Measurements from ENCODE around the gene GRAMD2B. TPM values are rescaled to one million over a fixed set of nuclear protein-coding genes. Genes with fewer than 3 reads are reported as not detected.

The GRAMD2B gene
- total and polyA plus RNA-seq, 2 experiments from 2014 or later = 18.9 to 32.5 TPM

DNA sequence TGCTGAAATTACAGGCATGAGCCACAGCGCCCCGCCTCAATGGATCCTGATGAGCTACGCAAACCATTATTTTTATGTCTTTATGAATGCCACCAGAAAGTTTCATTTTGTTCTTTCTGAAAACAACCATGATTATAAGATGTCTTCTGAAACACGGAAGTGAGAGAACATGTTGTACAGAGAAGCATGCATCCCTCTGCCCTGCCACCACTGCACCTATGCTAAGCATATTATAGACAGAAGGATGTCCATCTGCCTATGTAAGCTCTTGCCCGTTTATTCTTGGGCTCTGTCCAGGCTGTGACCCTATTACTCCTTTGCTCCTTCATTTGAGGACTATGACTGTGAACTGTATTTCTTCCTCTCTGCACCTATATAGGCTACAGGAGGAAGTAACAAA, 74.3 kb downstream of the GRAMD2B start:
- TF ChIP-seq EZH2phosphoT487 (IDR thresholded peaks at IDR 0.05; ENCODE audit: low read depth, severe bottlenecking, unreplicated experiment) = no peak
- TF ChIP-seq CTCF (IDR thresholded peaks at IDR 0.05; ENCODE audit: poor library complexity) = no peak
- no peak for TF ChIP-seq EZH2 (IDR thresholded peaks at IDR 0.05; ENCODE audit: borderline replicate concordance)
- Histone ChIP-seq H3K27ac (no peak overlapping the region), H4K20me1 (ENCODE audit: insufficient read depth, poor library complexity, severe bottlenecking) (no peaks in the 10 kb centered on the region), H3K36me3 (replicated peaks; ENCODE audit: insufficient read depth, low read depth) (no peaks in the 10 kb centered on the region), H3K9me2 (replicated peaks; ENCODE audit: insufficient read depth) (no peaks in the 10 kb centered on the region), H2AFZ (no peak overlapping the region), H3K4me1 (ENCODE audit: insufficient read depth) (no peaks in the 10 kb centered on the region), H3K79me2 (no peaks in the 10 kb centered on the region), H3K4me2 (no peak overlapping the region), H3K9me3 (ENCODE audit: low read depth) (no peaks in the 10 kb centered on the region), H3K4me3 (no peak overlapping the region), H3K27me3 (no peaks in the 10 kb centered on the region)
- WGBS (ENCODE audit: low lambda C conversion rate, missing lambda C conversion rate) = 93% methylated on average over 5 of the region's 5 CpGs
- DNase-seq (ENCODE audit: low spot score) = no peak

DNA sequence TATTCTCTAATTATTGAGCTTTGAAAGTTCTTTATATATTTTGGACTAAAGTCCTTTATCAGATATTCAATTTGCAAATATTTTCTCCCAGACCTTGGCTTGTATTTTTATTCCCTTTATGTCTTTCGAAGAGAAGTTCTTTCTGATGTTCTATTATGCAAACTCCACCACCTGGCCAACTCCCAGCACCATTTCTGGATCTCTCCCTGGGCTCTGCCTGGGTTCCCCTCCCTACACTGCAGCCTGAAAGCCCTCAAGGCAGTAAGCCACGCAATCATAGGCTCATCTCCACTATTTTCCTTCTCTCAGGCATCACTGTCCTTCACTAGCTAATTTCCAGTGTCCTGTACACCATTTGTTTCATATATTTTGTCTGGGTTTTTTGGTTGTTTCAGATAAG, 76.1 kb downstream of the GRAMD2B start:
- no peak overlapping the region for H3K4me3 ChIP-seq
- H3K9me2 ChIP-seq (replicated peaks; ENCODE audit: insufficient read depth) = no peaks in the 10 kb centered on the region
- H3K9me3 ChIP-seq (ENCODE audit: low read depth) = no peaks in the 10 kb centered on the region
- no peak overlapping the region for H3K27ac ChIP-seq
- no peaks in the 10 kb centered on the region for H3K36me3 ChIP-seq (replicated peaks; ENCODE audit: insufficient read depth, low read depth)
- no peak overlapping the region for H3K4me2 ChIP-seq
- TF ChIP-seq CTCF (IDR thresholded peaks at IDR 0.05; ENCODE audit: poor library complexity) (no peak), EZH2 (IDR thresholded peaks at IDR 0.05; ENCODE audit: borderline replicate concordance) (no peak), EZH2phosphoT487 (IDR thresholded peaks at IDR 0.05; ENCODE audit: low read depth, severe bottlenecking, unreplicated experiment) (no peak)
- H2AFZ ChIP-seq = no peak overlapping the region
- H3K27me3 ChIP-seq = no peaks in the 10 kb centered on the region
- H4K20me1 ChIP-seq (ENCODE audit: insufficient read depth, poor library complexity, severe bottlenecking) = no peaks in the 10 kb centered on the region
- WGBS (ENCODE audit: low lambda C conversion rate, missing lambda C conversion rate) = 86% methylated on average over 2 of the region's 2 CpGs
- no peak for DNase-seq (ENCODE audit: low spot score)
- no peaks in the 10 kb centered on the region for H3K79me2 ChIP-seq
- peaks cover 3% of the 10 kb centered on the region for H3K4me1 ChIP-seq (ENCODE audit: insufficient read depth)

- Histone ChIP-seq H3K9me3 (ENCODE audit: low read depth) (no peaks in the 10 kb centered on the region), H3K4me3 (no peak overlapping the region), H3K4me2 (no peak overlapping the region), H3K27me3 (no peaks in the 10 kb centered on the region), H3K9me2 (replicated peaks; ENCODE audit: insufficient read depth) (no peaks in the 10 kb centered on the region), H3K36me3 (replicated peaks; ENCODE audit: insufficient read depth, low read depth) (no peaks in the 10 kb centered on the region), H3K27ac (no peak overlapping the region), H2AFZ (no peak overlapping the region), H4K20me1 (ENCODE audit: insufficient read depth, poor library complexity, severe bottlenecking) (no peaks in the 10 kb centered on the region), H3K4me1 (ENCODE audit: insufficient read depth) (peaks cover 3% of the 10 kb centered on the region), H3K79me2 (no peaks in the 10 kb centered on the region)
- DNase-seq (ENCODE audit: low spot score) = peak; percentile 55
- 71% methylated on average over 3 of the region's 3 CpGs for WGBS (ENCODE audit: low lambda C conversion rate, missing lambda C conversion rate)
- no peak for TF ChIP-seq EZH2 (IDR thresholded peaks at IDR 0.05; ENCODE audit: borderline replicate concordance)
- peak; percentile 47 for TF ChIP-seq CTCF (IDR thresholded peaks at IDR 0.05; ENCODE audit: poor library complexity)
- TF ChIP-seq EZH2phosphoT487 (IDR thresholded peaks at IDR 0.05; ENCODE audit: low read depth, severe bottlenecking, unreplicated experiment) = no peak
Measured at GRCh38 chr5:126499853-126500342, 76.7 kb downstream of the GRAMD2B start.

- Histone ChIP-seq H2AFZ (no peak overlapping the region), H3K79me2 (no peaks in the 10 kb centered on the region), H3K4me1 (ENCODE audit: insufficient read depth) (peaks cover 3% of the 10 kb centered on the region), H3K27ac (no peak overlapping the region), H3K4me2 (no peak overlapping the region), H3K36me3 (replicated peaks; ENCODE audit: insufficient read depth, low read depth) (no peaks in the 10 kb centered on the region), H4K20me1 (ENCODE audit: insufficient read depth, poor library complexity, severe bottlenecking) (no peaks in the 10 kb centered on the region), H3K27me3 (no peaks in the 10 kb centered on the region), H3K9me3 (ENCODE audit: low read depth) (no peaks in the 10 kb centered on the region), H3K9me2 (replicated peaks; ENCODE audit: insufficient read depth) (no peaks in the 10 kb centered on the region), H3K4me3 (no peak overlapping the region)
- DNase-seq (ENCODE audit: low spot score) = no peak
- 88% methylated on average over 10 of the region's 10 CpGs for WGBS (ENCODE audit: low lambda C conversion rate, missing lambda C conversion rate)
- TF ChIP-seq CTCF (IDR thresholded peaks at IDR 0.05; ENCODE audit: poor library complexity) (no peak), EZH2 (IDR thresholded peaks at IDR 0.05; ENCODE audit: borderline replicate concordance) (no peak), EZH2phosphoT487 (IDR thresholded peaks at IDR 0.05; ENCODE audit: low read depth, severe bottlenecking, unreplicated experiment) (no peak)
Measured at GRCh38 chr5:126501448-126501847, 78.2 kb downstream of the GRAMD2B start.
